Heart left ventricle (tissue), 16 donors: ENCODE results near the gene IFIH1. TPM values are rescaled to one million over a fixed set of nuclear protein-coding genes. Genes with fewer than 3 reads are reported as not detected.
A peak's percentile ranks its signal among the peaks of the same experiment; 100 is the strongest.

Source experiments
- ATAC-seq, 4 donors: fragments of 200-7000 bp; cut with Tn5 transposase; one replicate each; pipeline ENCODE4 v1.9.1; 2020 to 2022; ENCODE audit warnings: moderate library complexity in 4 of 4, mild to moderate bottlenecking in 3 of 4, moderate number of reproducible peaks in 1 of 4
- DNase-seq, 5 donors: peaks; one replicate each; pipeline ENCODE4 v3.0.0-alpha.2; 2020
- H3K27ac ChIP-seq, 12 donors: fragments of 200-600 bp; sonication (generic) in 4 of 12; one replicate each; pipeline versions ENCODE4 v1.5.0 to v1.8.0; 2016 to 2022; ENCODE audit warnings: mild to moderate bottlenecking in 2 of 12
- H3K27me3 ChIP-seq, 9 donors: fragments of 200-600 bp; sonication (generic) in 2 of 9; one replicate each; pipeline versions ENCODE4 v1.5.1 to v1.8.0; 2016 to 2022; ENCODE audit warnings: mild to moderate bottlenecking in 3 of 9
- H3K36me3 ChIP-seq, 9 donors: fragments of 200-600 bp; sonication (generic) in 2 of 9; one replicate each; pipeline versions ENCODE4 v1.5.0 to v1.8.0; 2018 to 2022; ENCODE audit warnings: mild to moderate bottlenecking in 2 of 9
- H3K4me1 ChIP-seq, 12 donors: fragments of 200-600 bp; sonication (generic) in 4 of 12; one replicate each; pipeline versions ENCODE4 v1.5.0 to v1.8.0; 2016 to 2022; ENCODE audit warnings: mild to moderate bottlenecking in 3 of 12
- H3K4me3 ChIP-seq, 12 donors: fragments of 200-600 bp; sonication (generic) in 4 of 12; one replicate each; pipeline versions ENCODE4 v1.5.0 to v1.8.0; 2017 to 2022; ENCODE audit warnings: mild to moderate bottlenecking in 9 of 12, moderate library complexity in 4 of 12
- H3K9me3 ChIP-seq, 12 donors: fragments of 200-600 bp; sonication (generic) in 4 of 12; one replicate each; pipeline versions ENCODE4 v1.5.0 to v1.8.0; 2016 to 2022; ENCODE audit warnings: mild to moderate bottlenecking in 1 of 12
- CTCF ChIP-seq, 12 donors: fragments of 200-600 bp; sonication (generic) in 4 of 12; IDR thresholded peaks; one replicate each; pipeline versions ENCODE4 v1.5.0 to v1.8.0; 2018 to 2022; ENCODE audit warnings: antibody characterized with exemption in 12 of 12, mild to moderate bottlenecking in 5 of 12
- POLR2A ChIP-seq, 2 donors: fragments of 450-650 bp; IDR thresholded peaks; one replicate each; pipeline ENCODE4 v1.6.1; 2017; ENCODE audit warnings: antibody characterized with exemption in 2 of 2, mild to moderate bottlenecking in 2 of 2, moderate library complexity in 2 of 2
- WGBS, 4 donors: extraction: QIAGEN DNeasy Blood & Tissue Kit in 2 of 4; methylation state at CpG; one replicate each; pipeline versions ENCODE4 v1.1.5 to v1.1.7; 2013 to 2018; 5-methylcytosine and 5-hydroxymethylcytosine counted together
- intact Hi-C, 10 donors: fragments of 100-400 bp; cut with DNase I; formaldehyde crosslinking; loops; one replicate each; pipeline versions ENCODE4 v1.11.1 to v1.14.2; 2022
- polyA plus RNA-seq, 2 donors: library from polyadenylated mRNA; stranded (reverse); fragments of 200-250 nt; gene quantifications; one replicate each; pipeline ENCODE4 v1.2.3, GENCODE V29; 2013
- total RNA-seq, 9 donors: library from RNA; depleted of rRNA in 2 of 9; stranded (reverse); fragments of >200 nt in 2 of 9; fragmentation: NEBNext Ultra II Directional in 3 of 9; extraction: Animal tissue kit (Norgen Biotek cat#: 25700) in 3 of 9; gene quantifications; one replicate each; pipeline versions ENCODE4 v1.1.0 to v1.2.4, GENCODE V29; 2016 to 2023
- donor health status: ischemic (EF 13 %, LVEDD 7.1; RV severe dilation, severe dysfunction).
- donor health status: healthy with polysubstance abuse.
- donor health status: DM: no; HTN: yes; CAD: no.
- donor health status: DM: no; HTN: no; CAD: no.
- donor health status: ischemic (EF 25% LVEDD 6.9; RV normal size, moderate dysfunction).
- donor health status: ischemic (EF 25% LVEDD 5.7; RV mildly dilated, moderate dysfunction).
- donor health status: healthy.
- donor health status: DM: yes; HTN: yes; CAD: no.
- donor health status: ischemic (EF 35%, LVEDD 5.7; RV mildly dilated, moderate dysfunction).
- donor health status: nonischemic (EF 11% LVEDD 7.7; RV severe dilation, severe dysfunction).
- donor health status: DM: yes; HTN: yes; CAD: no.
- donor health status: PGD.
- donor health status: ischemic (EF 29% LVEDD 5.4; RV normal size, mild dysfunction).
- donor health status: nonischemic (EF 23%, LVEDD 6.1; RV moderate dilation, normal function).

Gene IFIH1
- total and polyA plus RNA-seq, 11 donors, result 3.4 to 24.2 (median 5.5) TPM

GRCh38 chr2:162301877-162302276 lies 16.6 kb downstream of the IFIH1 start:
- intact Hi-C loops, result loop anchor here in 5 of 10 donors (1.0 to 10.0 kb wide), 5 partner anchors 81 to 717 kb away; partner anchors contain the start of gene GCG (in 1 of the 5)

GRCh38 chr2:162301151-162301804 lies 17.2 kb downstream of the IFIH1 start:
- Histone ChIP-seq H3K36me3 (peaks cover 0 to 53% (median 14%) of the 10 kb centered on the region in 9 donors), H3K4me1 (peaks cover 0 to 11% (median 0%) of the 10 kb centered on the region in 12 donors), H3K4me3 (no peak overlapping the region), H3K27me3 (no peaks in the 10 kb centered on the region), H3K27ac (no peak overlapping the region), H3K9me3 (no peaks in the 10 kb centered on the region)
- 9 to 13% (median 11%) methylated on average over 6 of the region's 6 CpGs for WGBS, 4 donors
- no peak for TF ChIP-seq POLR2A (IDR thresholded peaks at IDR 0.05)
- TF ChIP-seq CTCF (IDR thresholded peaks at IDR 0.05), result peak; percentile 79 to 93 (median 88)
- intact Hi-C loops, result loop anchor here in 5 of 10 donors (1.0 to 10.0 kb wide), 5 partner anchors 80 to 716 kb away; partner anchors contain the start of gene GCG (in 1 of the 5)
- ATAC-seq (peak in 2 of 4 donors; percentile 37 to 63), DNase-seq (peak in 3 of 5 donors; percentile 18 to 36 (median 31))

More at GRCh38 chr2:162301877-162302276, 16.6 kb downstream of the IFIH1 start:
- no peak for ATAC-seq
- no peak for DNase-seq
- Histone ChIP-seq H3K36me3 (peaks cover 0 to 59% (median 20%) of the 10 kb centered on the region in 9 donors), H3K27ac (no peak overlapping the region), H3K9me3 (no peaks in the 10 kb centered on the region), H3K27me3 (no peaks in the 10 kb centered on the region), H3K4me1 (peaks cover 0 to 11% (median 0%) of the 10 kb centered on the region in 12 donors), H3K4me3 (no peak overlapping the region)
- WGBS, 4 donors, result 42 to 61% (median 53%) methylated on average over 1 of the region's 1 CpG
- no peak for TF ChIP-seq POLR2A (IDR thresholded peaks at IDR 0.05)
- no peak for TF ChIP-seq CTCF (IDR thresholded peaks at IDR 0.05)

GRCh38 chr2:162300266-162300665 lies 18.2 kb downstream of the IFIH1 start:
- ATAC-seq, result no peak
- H3K27me3 ChIP-seq, result no peaks in the 10 kb centered on the region
- intact Hi-C loops, result loop anchor here in 5 of 10 donors (2.0 to 10.0 kb wide), 4 partner anchors 79 to 715 kb away; partner anchors contain the start of gene GCG (in 1 of the 5)
- H3K36me3 ChIP-seq, result peaks cover 0 to 43% (median 7%) of the 10 kb centered on the region in 9 donors
- H3K4me3 ChIP-seq, result no peak overlapping the region
- TF ChIP-seq CTCF (IDR thresholded peaks at IDR 0.05), result no peak
- no peak for TF ChIP-seq POLR2A (IDR thresholded peaks at IDR 0.05)
- H3K9me3 ChIP-seq, result no peaks in the 10 kb centered on the region
- no peak overlapping the region for H3K27ac ChIP-seq
- DNase-seq, result no peak
- H3K4me1 ChIP-seq, result peaks cover 0 to 11% (median 0%) of the 10 kb centered on the region in 12 donors

GRCh38 chr2:162298669-162299335 lies 19.7 kb downstream of the IFIH1 start:
- ATAC-seq, result no peak
- WGBS, 4 donors, result 83 to 94% (median 90%) methylated on average over 9 of the region's 9 CpGs
- no peak overlapping the region for H3K27ac ChIP-seq
- H3K9me3 ChIP-seq, result no peaks in the 10 kb centered on the region
- no peaks in the 10 kb centered on the region for H3K27me3 ChIP-seq
- DNase-seq, result no peak
- peaks cover 0 to 11% (median 0%) of the 10 kb centered on the region in 12 donors for H3K4me1 ChIP-seq
- TF ChIP-seq CTCF (IDR thresholded peaks at IDR 0.05), result no peak
- no peak for TF ChIP-seq POLR2A (IDR thresholded peaks at IDR 0.05)
- H3K4me3 ChIP-seq, result no peak overlapping the region
- intact Hi-C loops, result loop anchor here (1.0 to 10.0 kb wide), 10 partner anchors 77 to 717 kb away; partner anchors contain the start of gene GCG (in 1 of the 10)
- peaks cover 0 to 31% (median 0%) of the 10 kb centered on the region in 9 donors for H3K36me3 ChIP-seq
